Progenitor cell of endocrine pancreas (in vitro differentiated cells): ENCODE measurements around the gene PLPPR3. TPM values are rescaled to one million over a fixed set of nuclear protein-coding genes. Genes with fewer than 3 reads are reported as not detected.

Source experiments
- DNase-seq: peaks from one replicate; pipeline ENCODE4 v3.0.0; 2021; ENCODE audit warnings: low spot score; ENCODE audit not compliant: unreplicated experiment
- H3K27ac Mint-ChIP-seq: 2 replicates; pipeline ENCODE4 v1.8.0; 2021; ENCODE audit warnings: mild to moderate bottlenecking, moderate library complexity, mixed read lengths
- H3K27me3 Mint-ChIP-seq: 2 replicates; pipeline ENCODE4 v1.8.0; 2021; ENCODE audit warnings: mixed read lengths
- H3K36me3 Mint-ChIP-seq: 2 replicates; pipeline ENCODE4 v1.8.0; 2022; ENCODE audit warnings: mixed read lengths; ENCODE audit not compliant: insufficient read depth
- H3K4me1 Mint-ChIP-seq: 2 replicates; pipeline ENCODE4 v1.8.0; 2021; ENCODE audit warnings: low read depth, mixed read lengths
- H3K4me3 Mint-ChIP-seq: 2 replicates; pipeline ENCODE4 v1.8.0; 2021; ENCODE audit warnings: low read depth, mild to moderate bottlenecking, moderate library complexity, mixed read lengths
- H3K9me3 Mint-ChIP-seq: 2 replicates; pipeline ENCODE4 v1.8.0; 2021; ENCODE audit warnings: low read depth, mixed read lengths
- total RNA-seq: library from RNA; stranded (reverse); gene quantifications from 2 replicates; pipeline ENCODE4 v1.2.1, GENCODE V29; 2021
- TF ChIP-seq, protein P1 (sequence below): fragments of 200-600 bp; sonication (generic); IDR thresholded peaks from one replicate; pipeline ENCODE4 v1.5.0; 2021; ENCODE audit warnings: antibody characterized with exemption, mild to moderate bottlenecking; ENCODE audit not compliant: unreplicated experiment

The PLPPR3 gene
- total RNA-seq, 1 donor from 2014 or later: 129 TPM

DNA sequence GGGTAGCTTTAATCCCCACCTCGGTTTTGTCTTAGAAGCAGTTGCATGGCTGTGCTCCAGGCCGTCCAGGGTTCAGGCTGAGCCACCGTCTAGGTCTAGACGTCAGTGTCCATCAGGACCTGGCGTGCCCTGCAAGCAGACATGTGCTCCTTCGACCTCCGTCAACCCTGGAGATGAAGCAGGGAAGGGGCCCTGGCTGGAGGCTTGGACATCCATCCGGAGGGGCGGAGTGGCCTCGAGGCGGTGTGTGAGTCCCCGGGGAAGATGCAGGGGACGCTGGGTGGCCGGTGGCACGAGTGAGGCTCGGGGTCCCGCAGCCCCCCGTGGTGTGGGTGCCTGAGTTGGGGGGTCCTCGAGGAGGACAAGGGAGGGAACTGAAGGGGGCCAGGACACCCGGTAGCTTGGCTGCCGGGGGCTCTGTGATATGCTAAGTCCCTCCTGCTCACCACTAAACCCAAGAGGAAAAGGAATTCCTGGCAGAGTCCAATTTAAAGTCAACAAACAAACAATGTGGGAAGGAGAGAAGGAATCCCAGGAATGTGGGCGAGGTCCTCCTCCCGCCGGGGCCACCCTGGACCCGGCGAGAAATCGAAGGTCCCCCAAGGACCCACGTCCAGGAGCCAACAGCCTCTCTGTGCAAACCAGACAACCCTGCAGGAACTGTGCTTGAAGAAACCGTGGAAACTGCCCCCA, 39.4 kb downstream of the PLPPR3 start:
- H3K36me3 Mint-ChIP-seq: peaks cover 1% of the 10 kb centered on the region
- no peaks in the 10 kb centered on the region for H3K9me3 Mint-ChIP-seq
- TF ChIP-seq, protein P1, sequence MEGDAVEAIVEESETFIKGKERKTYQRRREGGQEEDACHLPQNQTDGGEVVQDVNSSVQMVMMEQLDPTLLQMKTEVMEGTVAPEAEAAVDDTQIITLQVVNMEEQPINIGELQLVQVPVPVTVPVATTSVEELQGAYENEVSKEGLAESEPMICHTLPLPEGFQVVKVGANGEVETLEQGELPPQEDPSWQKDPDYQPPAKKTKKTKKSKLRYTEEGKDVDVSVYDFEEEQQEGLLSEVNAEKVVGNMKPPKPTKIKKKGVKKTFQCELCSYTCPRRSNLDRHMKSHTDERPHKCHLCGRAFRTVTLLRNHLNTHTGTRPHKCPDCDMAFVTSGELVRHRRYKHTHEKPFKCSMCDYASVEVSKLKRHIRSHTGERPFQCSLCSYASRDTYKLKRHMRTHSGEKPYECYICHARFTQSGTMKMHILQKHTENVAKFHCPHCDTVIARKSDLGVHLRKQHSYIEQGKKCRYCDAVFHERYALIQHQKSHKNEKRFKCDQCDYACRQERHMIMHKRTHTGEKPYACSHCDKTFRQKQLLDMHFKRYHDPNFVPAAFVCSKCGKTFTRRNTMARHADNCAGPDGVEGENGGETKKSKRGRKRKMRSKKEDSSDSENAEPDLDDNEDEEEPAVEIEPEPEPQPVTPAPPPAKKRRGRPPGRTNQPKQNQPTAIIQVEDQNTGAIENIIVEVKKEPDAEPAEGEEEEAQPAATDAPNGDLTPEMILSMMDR: no peak
- no peaks in the 10 kb centered on the region for H3K27me3 Mint-ChIP-seq
- peak overlapping the region; percentile 68 for H3K4me3 Mint-ChIP-seq
- peaks cover 12% of the 10 kb centered on the region for H3K4me1 Mint-ChIP-seq
- peak overlapping the region; percentile 97 for H3K27ac Mint-ChIP-seq
- peak; percentile 45 for DNase-seq

DNA sequence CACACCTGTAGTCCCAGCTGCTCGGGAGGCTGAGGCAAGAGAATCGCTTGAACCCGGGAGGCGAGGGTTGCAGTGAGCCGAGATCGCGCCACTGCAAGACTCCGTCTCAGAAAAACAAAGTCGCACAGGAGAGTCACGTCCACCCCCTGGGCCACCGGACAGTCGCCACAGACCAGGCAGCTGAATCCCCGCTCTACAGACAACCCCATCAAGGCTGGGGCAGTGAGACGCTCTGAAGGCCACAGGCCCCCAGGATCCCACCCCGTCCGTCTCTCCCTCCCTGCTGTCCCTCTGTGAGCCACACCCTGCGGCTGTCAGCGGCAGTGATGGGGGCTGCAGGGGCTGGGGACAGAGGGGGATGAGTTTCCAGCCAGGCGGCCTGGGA, 40.0 kb downstream of the PLPPR3 start:
- Mint-ChIP-seq H3K27me3 (no peaks in the 10 kb centered on the region), H3K4me1 (peaks cover 12% of the 10 kb centered on the region), H3K9me3 (no peaks in the 10 kb centered on the region), H3K36me3 (peaks cover 1% of the 10 kb centered on the region), H3K4me3 (peak overlapping the region; percentile 68), H3K27ac (peak overlapping the region; percentile 97)
- TF ChIP-seq, protein P1: no peak
- no peak for DNase-seq

DNA sequence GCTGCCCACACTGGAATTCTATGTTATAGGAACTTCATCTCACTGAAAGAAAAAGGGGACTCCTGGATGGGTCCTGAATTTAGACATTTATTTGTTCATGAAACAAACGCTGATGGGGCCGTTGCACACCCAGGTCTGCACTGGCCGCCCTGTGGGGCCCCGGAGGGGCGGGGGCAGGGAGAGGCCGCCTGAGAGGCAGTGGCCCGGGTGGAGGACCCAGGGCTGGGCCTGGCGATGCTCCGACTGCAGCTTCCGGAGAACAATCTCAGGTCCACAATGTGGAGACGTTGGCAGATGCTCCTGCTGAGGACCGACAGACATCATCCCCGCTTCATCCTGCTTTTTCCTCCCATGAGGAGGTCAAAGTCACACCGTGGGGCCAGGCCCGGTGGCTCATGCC, 40.8 kb downstream of the PLPPR3 start:
- no peak for DNase-seq
- Mint-ChIP-seq H3K27me3 (no peaks in the 10 kb centered on the region), H3K4me1 (peaks cover 12% of the 10 kb centered on the region), H3K4me3 (peak overlapping the region; percentile 33), H3K36me3 (peaks cover 1% of the 10 kb centered on the region), H3K9me3 (no peaks in the 10 kb centered on the region), H3K27ac (no peak overlapping the region)
- TF ChIP-seq, protein P1: no peak

DNA sequence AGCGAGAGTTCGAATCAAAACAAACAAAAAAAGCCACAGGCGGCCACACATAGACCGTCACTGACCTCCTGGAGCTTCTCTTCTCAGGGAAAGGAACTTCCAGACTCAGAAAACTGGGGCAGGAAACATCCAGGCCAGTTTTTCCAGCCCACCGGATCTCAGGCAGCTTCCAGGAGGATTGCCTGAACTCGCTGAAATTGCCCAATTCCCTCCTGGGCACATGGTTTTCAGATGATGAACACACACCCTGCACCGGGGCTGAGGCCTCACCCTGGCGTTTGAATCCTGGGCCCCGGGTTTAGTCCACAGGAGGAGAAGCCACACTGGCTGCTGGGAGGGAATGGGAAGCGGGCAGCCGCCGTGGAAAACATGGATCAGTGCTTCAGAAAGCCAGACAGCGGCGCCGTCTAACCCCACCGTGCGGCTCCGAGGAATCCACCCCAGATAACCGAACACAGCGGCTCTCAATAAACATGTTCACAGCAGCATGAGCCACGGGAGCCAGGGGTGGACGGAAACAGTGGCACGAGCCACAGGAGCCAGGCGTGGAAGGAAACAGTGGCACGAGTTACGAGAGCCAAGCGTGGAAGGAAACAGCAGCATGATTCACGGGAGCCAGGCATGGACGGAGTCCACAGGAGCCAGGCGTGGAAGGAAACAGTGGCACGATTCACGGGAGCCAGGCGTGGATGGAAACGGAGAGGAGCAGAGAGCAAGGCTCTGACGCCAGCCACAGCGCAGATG, 42.7 kb downstream of the PLPPR3 start:
- H3K4me3 Mint-ChIP-seq: no peak overlapping the region
- H3K27ac Mint-ChIP-seq: peak overlapping the region; percentile 62
- H3K27me3 Mint-ChIP-seq: no peaks in the 10 kb centered on the region
- peaks cover 1% of the 10 kb centered on the region for H3K36me3 Mint-ChIP-seq
- TF ChIP-seq, protein P1: no peak
- H3K9me3 Mint-ChIP-seq: no peaks in the 10 kb centered on the region
- peaks cover 10% of the 10 kb centered on the region for H3K4me1 Mint-ChIP-seq
- DNase-seq: no peak

DNA sequence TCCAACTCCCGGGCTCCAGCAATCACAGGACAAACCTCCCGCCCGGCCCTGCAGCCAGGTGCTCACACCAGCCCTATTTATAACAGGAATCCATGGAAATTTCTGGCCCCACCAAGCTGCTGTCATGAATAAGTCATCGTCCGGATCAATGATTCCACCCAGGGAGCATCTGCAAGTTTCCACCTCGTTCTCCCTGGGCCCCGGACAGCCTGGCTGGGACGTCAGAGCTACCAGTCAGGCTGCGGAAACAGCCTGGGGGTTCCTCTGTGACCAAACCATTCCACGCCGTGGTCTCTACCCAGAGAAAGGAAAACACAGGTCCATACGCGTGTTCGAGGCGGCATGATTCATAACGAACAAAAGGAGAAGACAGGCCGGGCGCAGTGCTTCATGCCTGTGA, 45.2 kb downstream of the PLPPR3 start:
- no peaks in the 10 kb centered on the region for H3K4me1 Mint-ChIP-seq
- no peaks in the 10 kb centered on the region for H3K9me3 Mint-ChIP-seq
- no peak overlapping the region for H3K27ac Mint-ChIP-seq
- no peaks in the 10 kb centered on the region for H3K27me3 Mint-ChIP-seq
- no peak overlapping the region for H3K4me3 Mint-ChIP-seq
- H3K36me3 Mint-ChIP-seq: peaks cover 1% of the 10 kb centered on the region
- no peak for DNase-seq
- TF ChIP-seq, protein P1: no peak
